Astrocyte (in vitro differentiated cells and primary cell): ENCODE results near the gene RELN. TPM values are rescaled to one million over a fixed set of nuclear protein-coding genes. Genes with fewer than 3 reads are reported as not detected.

Source experiments
- DNase-seq: peaks from one replicate; pipeline ENCODE4 v3.0.0-alpha.2; 2010; ENCODE audit warnings: low read depth
- FAIRE-seq: peaks from 2 replicates; lab custom pipeline; 2011; peaks lifted over from hg19 to GRCh38; lab: Jason Lieb, UNC
- H2AFZ ChIP-seq: 2 replicates; pipeline ENCODE4 v1.6.0; 2012; ENCODE audit warnings: low read depth, low read length, inconsistent platforms
- H3K27ac ChIP-seq: 2 replicates; pipeline ENCODE4 v1.5.1; 2011; ENCODE audit warnings: low read depth, low read length, inconsistent platforms
- H3K27me3 ChIP-seq: 2 replicates; pipeline ENCODE4 v1.6.0; 2011; ENCODE audit warnings: low read length, inconsistent platforms; ENCODE audit not compliant: insufficient read depth
- H3K36me3 ChIP-seq: 2 replicates; pipeline ENCODE4 v1.5.1; 2011; ENCODE audit warnings: low read length, inconsistent platforms; ENCODE audit not compliant: insufficient read depth
- H3K4me1 ChIP-seq: 2 replicates; pipeline ENCODE4 v1.5.1; 2011; ENCODE audit warnings: low read length, inconsistent platforms; ENCODE audit not compliant: insufficient read depth
- H3K4me2 ChIP-seq: 2 replicates; pipeline ENCODE4 v1.6.0; 2012; ENCODE audit warnings: low read length, inconsistent platforms
- H3K4me3 ChIP-seq: 2 replicates; pipeline ENCODE4 v1.5.1; 2011; ENCODE audit warnings: low read depth, mild to moderate bottlenecking, low read length, inconsistent platforms; ENCODE audit not compliant: insufficient read depth
- H3K79me2 ChIP-seq: 2 replicates; pipeline ENCODE4 v1.6.0; 2012; ENCODE audit warnings: mild to moderate bottlenecking, low read length, inconsistent platforms; ENCODE audit not compliant: insufficient read depth
- H3K9ac ChIP-seq: 2 replicates; pipeline ENCODE4 v1.6.0; 2012; ENCODE audit warnings: mild to moderate bottlenecking, low read length, inconsistent platforms
- H3K9me3 ChIP-seq: 2 replicates; pipeline ENCODE4 v1.5.1; 2012; ENCODE audit warnings: low read depth, mild to moderate bottlenecking, low read length, inconsistent platforms; ENCODE audit not compliant: insufficient read depth
- H4K20me1 ChIP-seq: 2 replicates; pipeline ENCODE4 v1.6.0; 2012; ENCODE audit warnings: low read length, inconsistent platforms; ENCODE audit not compliant: insufficient read depth
- H3K27ac Mint-ChIP-seq: one replicate; pipeline ENCODE4 v1.8.0; 2021; ENCODE audit warnings: mild to moderate bottlenecking, mixed read lengths; ENCODE audit not compliant: unreplicated experiment
- H3K27me3 Mint-ChIP-seq: one replicate; pipeline ENCODE4 v1.8.0; 2021; ENCODE audit warnings: low read depth, mixed read lengths; ENCODE audit not compliant: unreplicated experiment
- H3K36me3 Mint-ChIP-seq: one replicate; pipeline ENCODE4 v1.8.0; 2021; ENCODE audit warnings: low read depth, mixed read lengths; ENCODE audit not compliant: unreplicated experiment
- H3K4me1 Mint-ChIP-seq: one replicate; pipeline ENCODE4 v1.8.0; 2021; ENCODE audit warnings: low read depth, mixed read lengths; ENCODE audit not compliant: unreplicated experiment
- H3K4me3 Mint-ChIP-seq: one replicate; pipeline ENCODE4 v1.8.0; 2021; ENCODE audit warnings: mild to moderate bottlenecking, moderate library complexity, mixed read lengths; ENCODE audit not compliant: unreplicated experiment
- H3K9me3 Mint-ChIP-seq: one replicate; pipeline ENCODE4 v1.8.0; 2021; ENCODE audit warnings: mild to moderate bottlenecking, mixed read lengths; ENCODE audit not compliant: unreplicated experiment
- EZH2 ChIP-seq: IDR thresholded peaks from 2 replicates; pipeline ENCODE4 v1.6.1; 2012; ENCODE audit warnings: mild to moderate bottlenecking, low read length, inconsistent platforms; ENCODE audit not compliant: insufficient read depth
- total RNA-seq: library from RNA; stranded (reverse); gene quantifications from 2 replicates; pipeline ENCODE4 v1.2.1, GENCODE V29; 2021
- TF ChIP-seq, protein P1 (sequence below): IDR thresholded peaks from 2 replicates; pipeline ENCODE4 v1.5.1; 2011; ENCODE audit warnings: low read depth, mild to moderate bottlenecking, inconsistent platforms, low read length, moderate library complexity; ENCODE audit not compliant: insufficient read depth

Gene RELN
- total RNA-seq, 1 donor from 2014 or later, result 0.98 TPM

DNA sequence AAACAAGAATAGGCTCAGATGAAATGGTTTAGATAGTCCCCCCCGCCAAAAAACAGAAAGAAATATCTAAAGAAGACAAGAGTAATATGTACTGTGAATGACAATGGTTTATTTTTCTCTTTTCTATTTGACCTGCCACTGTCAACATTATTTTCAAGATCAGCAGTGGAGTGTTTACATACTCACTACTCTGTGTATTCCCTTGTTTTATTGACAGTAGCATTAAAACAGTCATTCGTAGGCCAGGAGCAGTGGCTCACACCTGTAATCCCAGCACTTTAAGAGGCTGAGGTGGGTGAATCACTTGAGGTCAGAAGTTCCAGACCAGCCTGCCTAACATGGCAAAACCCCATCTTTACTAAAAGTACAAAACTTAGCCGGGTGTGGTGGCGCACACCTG lies 298.2 kb downstream of the RELN start:
- H3K4me3 ChIP-seq, result no peak overlapping the region
- no peak overlapping the region for H3K9ac ChIP-seq
- DNase-seq (no peak), FAIRE-seq (no peak)
- H3K36me3 ChIP-seq, result no peaks in the 10 kb centered on the region
- H3K9me3 Mint-ChIP-seq, result no peaks in the 10 kb centered on the region
- no peaks in the 10 kb centered on the region for H4K20me1 ChIP-seq
- no peak for TF ChIP-seq EZH2
- TF ChIP-seq, protein P1, sequence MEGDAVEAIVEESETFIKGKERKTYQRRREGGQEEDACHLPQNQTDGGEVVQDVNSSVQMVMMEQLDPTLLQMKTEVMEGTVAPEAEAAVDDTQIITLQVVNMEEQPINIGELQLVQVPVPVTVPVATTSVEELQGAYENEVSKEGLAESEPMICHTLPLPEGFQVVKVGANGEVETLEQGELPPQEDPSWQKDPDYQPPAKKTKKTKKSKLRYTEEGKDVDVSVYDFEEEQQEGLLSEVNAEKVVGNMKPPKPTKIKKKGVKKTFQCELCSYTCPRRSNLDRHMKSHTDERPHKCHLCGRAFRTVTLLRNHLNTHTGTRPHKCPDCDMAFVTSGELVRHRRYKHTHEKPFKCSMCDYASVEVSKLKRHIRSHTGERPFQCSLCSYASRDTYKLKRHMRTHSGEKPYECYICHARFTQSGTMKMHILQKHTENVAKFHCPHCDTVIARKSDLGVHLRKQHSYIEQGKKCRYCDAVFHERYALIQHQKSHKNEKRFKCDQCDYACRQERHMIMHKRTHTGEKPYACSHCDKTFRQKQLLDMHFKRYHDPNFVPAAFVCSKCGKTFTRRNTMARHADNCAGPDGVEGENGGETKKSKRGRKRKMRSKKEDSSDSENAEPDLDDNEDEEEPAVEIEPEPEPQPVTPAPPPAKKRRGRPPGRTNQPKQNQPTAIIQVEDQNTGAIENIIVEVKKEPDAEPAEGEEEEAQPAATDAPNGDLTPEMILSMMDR, result no peak
- no peak overlapping the region for H3K27ac Mint-ChIP-seq
- H3K27me3 ChIP-seq, result no peaks in the 10 kb centered on the region
- no peaks in the 10 kb centered on the region for H3K9me3 ChIP-seq
- H3K4me3 Mint-ChIP-seq, result no peak overlapping the region
- H3K36me3 Mint-ChIP-seq, result no peaks in the 10 kb centered on the region
- H2AFZ ChIP-seq, result no peak overlapping the region
- no peaks in the 10 kb centered on the region for H3K79me2 ChIP-seq
- no peaks in the 10 kb centered on the region for H3K4me1 Mint-ChIP-seq
- H3K4me1 ChIP-seq, result no peaks in the 10 kb centered on the region
- no peaks in the 10 kb centered on the region for H3K27me3 Mint-ChIP-seq
- no peak overlapping the region for H3K27ac ChIP-seq
- H3K4me2 ChIP-seq, result no peak overlapping the region

- no peaks in the 10 kb centered on the region for H3K79me2 ChIP-seq
- H2AFZ ChIP-seq, result no peak overlapping the region
- no peaks in the 10 kb centered on the region for H3K4me1 ChIP-seq
- H3K4me1 Mint-ChIP-seq, result no peaks in the 10 kb centered on the region
- no peak overlapping the region for H3K9ac ChIP-seq
- H3K27me3 ChIP-seq, result no peaks in the 10 kb centered on the region
- no peak overlapping the region for H3K27ac Mint-ChIP-seq
- no peaks in the 10 kb centered on the region for H3K9me3 Mint-ChIP-seq
- H3K27ac ChIP-seq, result no peak overlapping the region
- DNase-seq (peak; percentile 18), FAIRE-seq (no peak)
- no peaks in the 10 kb centered on the region for H3K9me3 ChIP-seq
- H3K36me3 Mint-ChIP-seq, result no peaks in the 10 kb centered on the region
- no peaks in the 10 kb centered on the region for H3K36me3 ChIP-seq
- H3K4me3 Mint-ChIP-seq, result no peak overlapping the region
- no peaks in the 10 kb centered on the region for H4K20me1 ChIP-seq
- no peaks in the 10 kb centered on the region for H3K27me3 Mint-ChIP-seq
- TF ChIP-seq EZH2, result no peak
- TF ChIP-seq, protein P1, result no peak
- H3K4me3 ChIP-seq, result no peak overlapping the region
- H3K4me2 ChIP-seq, result no peak overlapping the region
Measured at GRCh38 chr7:103690242-103690974, 299.1 kb downstream of the RELN start.

DNA sequence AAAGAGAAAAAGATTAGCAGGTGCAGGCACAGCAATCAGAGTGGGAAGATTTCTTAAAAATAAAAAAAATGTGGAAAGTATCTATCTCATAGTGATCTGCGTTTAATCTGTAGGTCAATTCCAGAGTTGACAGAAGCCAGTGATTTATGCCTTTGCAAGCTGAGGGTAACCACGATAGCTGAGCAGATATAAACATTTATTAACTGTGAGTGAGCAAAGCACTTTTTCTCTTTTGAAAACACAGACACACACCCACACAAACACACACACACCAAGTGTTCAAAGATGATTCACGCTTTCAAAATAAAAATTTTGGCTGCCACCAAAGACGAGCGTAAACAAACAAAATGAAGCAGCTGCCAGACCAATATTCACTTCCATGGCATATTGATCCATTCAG lies 300.2 kb downstream of the RELN start:
- no peak overlapping the region for H3K4me3 Mint-ChIP-seq
- H3K4me1 ChIP-seq, result no peaks in the 10 kb centered on the region

More for the DNA sequence above, 300.2 kb downstream of the RELN start:
- Histone ChIP-seq H2AFZ (no peak overlapping the region), H3K4me3 (no peak overlapping the region), H3K9ac (no peak overlapping the region), H3K36me3 (no peaks in the 10 kb centered on the region), H3K27me3 (no peaks in the 10 kb centered on the region), H4K20me1 (no peaks in the 10 kb centered on the region), H3K9me3 (no peaks in the 10 kb centered on the region), H3K27ac (no peak overlapping the region), H3K79me2 (no peaks in the 10 kb centered on the region), H3K4me2 (no peak overlapping the region)
- DNase-seq (peak; percentile 14), FAIRE-seq (no peak)
- no peaks in the 10 kb centered on the region for H3K36me3 Mint-ChIP-seq
- H3K27me3 Mint-ChIP-seq, result no peaks in the 10 kb centered on the region
- H3K4me1 Mint-ChIP-seq, result no peaks in the 10 kb centered on the region
- TF ChIP-seq, protein P1, result no peak
- TF ChIP-seq EZH2, result no peak
- no peaks in the 10 kb centered on the region for H3K9me3 Mint-ChIP-seq
- no peak overlapping the region for H3K27ac Mint-ChIP-seq
